ENCODE data around the gene RAB11FIP3.

- TF ChIP-seq CTCF (conservative IDR thresholded peaks at IDR 0.05; ENCODE audit: low read depth, low read length) (no peak), EZH2phosphoT487 (IDR thresholded peaks at IDR 0.05; ENCODE audit: borderline replicate concordance, low read length) (no peak), EZH2 (IDR thresholded peaks at IDR 0.05; ENCODE audit: low read length, unreplicated experiment) (no peak)
Measured at GRCh38 chr16:515939-516226, 90.4 kb downstream of the RAB11FIP3 start.
